ENCODE data around the gene DYNC1H1. TPM values are rescaled to one million over a fixed set of nuclear protein-coding genes. Genes with fewer than 3 reads are reported as not detected.

DYNC1H1 gene
- total RNA-seq, 1 donor from 2014 or later = 662 TPM

- Mint-ChIP-seq H3K9me3 (ENCODE audit: unreplicated experiment) (no peaks in the 10 kb centered on the region), H3K4me3 (ENCODE audit: unreplicated experiment) (no peak overlapping the region), H3K27me3 (ENCODE audit: unreplicated experiment) (peaks cover 5% of the 10 kb centered on the region), H3K27ac (ENCODE audit: unreplicated experiment) (no peak overlapping the region), H3K36me3 (ENCODE audit: low read depth, unreplicated experiment) (no peaks in the 10 kb centered on the region), H3K4me1 (ENCODE audit: unreplicated experiment) (no peaks in the 10 kb centered on the region)
- TF ChIP-seq CTCF (IDR thresholded peaks at IDR 0.05; ENCODE audit: unreplicated experiment) = no peak
- DNase-seq (ENCODE audit: low spot score) = no peak
Measured at GRCh38 chr14:101956179-101956885, 8.0 kb upstream of the DYNC1H1 start.

DNA sequence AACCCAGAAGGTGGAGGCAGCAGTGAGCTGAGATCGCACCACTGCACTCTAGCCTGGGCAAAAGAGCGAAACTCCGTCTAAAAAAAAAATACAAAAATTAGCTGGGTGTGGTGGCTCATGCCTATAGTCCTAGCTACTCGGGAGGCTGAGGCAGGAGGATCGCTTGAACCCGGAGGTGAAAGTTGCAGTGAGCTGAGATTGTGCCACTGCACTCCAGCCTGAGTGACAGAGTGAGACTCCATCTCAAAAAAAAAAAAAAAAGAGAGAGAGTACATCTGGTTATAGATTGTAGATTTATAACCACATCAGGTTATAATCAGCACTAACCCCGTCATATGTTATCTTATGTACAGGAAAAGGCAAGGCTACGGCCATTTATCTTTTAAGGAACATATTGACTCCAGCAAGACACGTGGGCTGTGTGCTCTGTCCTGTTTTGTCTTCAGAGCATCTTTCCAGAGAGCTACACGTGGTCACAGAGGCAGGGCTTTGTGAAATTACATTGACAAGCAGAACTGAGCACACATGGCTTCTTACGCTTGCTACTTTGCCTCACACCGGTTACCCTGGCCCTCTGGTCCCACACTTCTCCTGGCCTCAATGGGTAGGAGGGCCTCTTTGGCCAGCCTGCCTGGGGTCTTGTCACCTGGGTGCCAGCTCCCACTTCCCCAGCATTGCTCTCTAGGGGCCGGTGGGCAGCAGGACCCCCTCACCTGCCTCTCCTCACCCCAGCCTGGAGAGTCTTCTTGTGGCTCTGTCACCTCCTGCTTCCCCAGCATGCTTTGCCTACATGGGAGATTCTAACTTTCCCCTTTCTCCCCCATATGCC, 6.8 kb upstream of the DYNC1H1 start:
- H3K27me3 Mint-ChIP-seq (ENCODE audit: unreplicated experiment) = peaks cover 3% of the 10 kb centered on the region
- no peak overlapping the region for H3K4me3 Mint-ChIP-seq (ENCODE audit: unreplicated experiment)
- no peaks in the 10 kb centered on the region for H3K4me1 Mint-ChIP-seq (ENCODE audit: unreplicated experiment)
- no peaks in the 10 kb centered on the region for H3K36me3 Mint-ChIP-seq (ENCODE audit: low read depth, unreplicated experiment)
- no peak for TF ChIP-seq CTCF (IDR thresholded peaks at IDR 0.05; ENCODE audit: unreplicated experiment)
- no peak overlapping the region for H3K27ac Mint-ChIP-seq (ENCODE audit: unreplicated experiment)
- DNase-seq (ENCODE audit: low spot score) = no peak
- H3K9me3 Mint-ChIP-seq (ENCODE audit: unreplicated experiment) = no peaks in the 10 kb centered on the region

- Mint-ChIP-seq H3K4me1 (ENCODE audit: unreplicated experiment) (no peaks in the 10 kb centered on the region), H3K9me3 (ENCODE audit: unreplicated experiment) (no peaks in the 10 kb centered on the region), H3K27me3 (ENCODE audit: unreplicated experiment) (peaks cover 3% of the 10 kb centered on the region), H3K27ac (ENCODE audit: unreplicated experiment) (no peak overlapping the region), H3K4me3 (ENCODE audit: unreplicated experiment) (no peak overlapping the region), H3K36me3 (ENCODE audit: low read depth, unreplicated experiment) (no peaks in the 10 kb centered on the region)
- DNase-seq (ENCODE audit: low spot score) = no peak
- no peak for TF ChIP-seq CTCF (IDR thresholded peaks at IDR 0.05; ENCODE audit: unreplicated experiment)
Measured at GRCh38 chr14:101958418-101959180, 5.8 kb upstream of the DYNC1H1 start.

DNA sequence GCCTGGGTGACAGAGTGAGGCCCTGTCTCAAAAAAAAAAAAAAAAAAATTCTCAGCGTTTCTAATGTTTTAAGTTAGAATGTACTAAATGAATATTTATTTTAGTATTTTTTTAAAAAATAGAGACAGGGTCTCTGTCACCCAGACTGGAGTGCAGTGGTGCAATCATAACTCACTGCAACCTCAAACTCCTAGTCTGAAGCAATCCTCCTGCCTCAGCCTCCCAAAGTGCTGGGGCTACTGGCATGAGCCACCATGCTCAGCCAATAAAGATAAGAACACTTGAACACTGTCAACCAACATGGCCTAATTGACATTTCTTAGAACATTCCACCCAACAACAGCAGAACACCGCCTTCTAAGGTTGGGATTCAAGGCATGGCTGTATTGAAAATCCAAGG, 5.1 kb upstream of the DYNC1H1 start:
- Mint-ChIP-seq H3K4me3 (ENCODE audit: unreplicated experiment) (no peak overlapping the region), H3K27ac (ENCODE audit: unreplicated experiment) (no peak overlapping the region), H3K36me3 (ENCODE audit: low read depth, unreplicated experiment) (no peaks in the 10 kb centered on the region), H3K4me1 (ENCODE audit: unreplicated experiment) (no peaks in the 10 kb centered on the region), H3K9me3 (ENCODE audit: unreplicated experiment) (no peaks in the 10 kb centered on the region), H3K27me3 (ENCODE audit: unreplicated experiment) (peaks cover 6% of the 10 kb centered on the region)
- DNase-seq (ENCODE audit: low spot score) = no peak
- no peak for TF ChIP-seq CTCF (IDR thresholded peaks at IDR 0.05; ENCODE audit: unreplicated experiment)

All from endothelial cell (in vitro differentiated cells).